IPS-NIHi7 (cell line): ENCODE measurements around the gene FXYD4.

Experiments
- DNase-seq: peaks from one replicate; pipeline ENCODE4 v3.0.0; 2012; ENCODE audit warnings: mixed read lengths; ENCODE audit errors: extremely low spot score

Gene FXYD4

GRCh38 chr10:43395571-43396060 is 24.2 kb downstream of the FXYD4 start:
- no peak for DNase-seq

- peak; percentile 88 for DNase-seq
These were observed 24.9 kb downstream of the FXYD4 start for GRCh38 chr10:43396061-43396927.

DNA sequence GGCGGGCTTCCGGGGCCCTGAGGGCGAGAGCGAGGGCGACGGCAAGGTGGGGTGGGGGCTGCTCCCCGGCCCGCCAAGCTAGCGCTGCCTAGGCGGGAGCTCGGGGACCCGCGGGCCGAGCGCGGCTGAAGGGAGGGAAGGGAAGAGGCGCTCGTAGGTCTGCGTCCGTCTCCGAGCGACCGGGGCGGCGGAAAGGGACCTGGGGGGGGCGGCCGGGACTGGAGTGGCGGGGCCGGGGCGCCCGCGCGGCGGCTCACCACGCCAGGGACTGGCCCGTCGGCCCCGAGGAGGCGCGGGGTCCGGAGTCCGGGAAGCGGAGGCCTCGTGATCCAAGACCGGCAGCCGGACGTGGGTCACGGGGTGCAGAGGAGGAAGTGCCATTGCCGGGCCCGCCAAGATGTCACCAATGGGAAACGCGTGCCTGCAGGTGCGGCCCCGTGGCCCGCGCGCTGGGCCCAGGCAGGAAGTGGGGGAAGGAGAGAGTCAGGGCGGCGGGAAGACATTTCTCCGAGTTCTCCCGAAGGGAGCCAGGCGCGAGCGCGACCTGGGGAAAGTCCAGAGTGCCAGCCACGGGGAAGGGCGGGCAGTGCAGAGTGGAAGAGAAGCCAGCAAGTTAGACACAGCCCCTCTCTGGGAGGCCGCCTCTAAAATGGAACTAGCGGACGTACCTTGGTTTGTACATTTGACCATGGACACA is 25.6 kb downstream of the FXYD4 start:
- peak; percentile 82 for DNase-seq

- no peak for DNase-seq
These were observed 27.5 kb downstream of the FXYD4 start for GRCh38 chr10:43398939-43399319.

DNA sequence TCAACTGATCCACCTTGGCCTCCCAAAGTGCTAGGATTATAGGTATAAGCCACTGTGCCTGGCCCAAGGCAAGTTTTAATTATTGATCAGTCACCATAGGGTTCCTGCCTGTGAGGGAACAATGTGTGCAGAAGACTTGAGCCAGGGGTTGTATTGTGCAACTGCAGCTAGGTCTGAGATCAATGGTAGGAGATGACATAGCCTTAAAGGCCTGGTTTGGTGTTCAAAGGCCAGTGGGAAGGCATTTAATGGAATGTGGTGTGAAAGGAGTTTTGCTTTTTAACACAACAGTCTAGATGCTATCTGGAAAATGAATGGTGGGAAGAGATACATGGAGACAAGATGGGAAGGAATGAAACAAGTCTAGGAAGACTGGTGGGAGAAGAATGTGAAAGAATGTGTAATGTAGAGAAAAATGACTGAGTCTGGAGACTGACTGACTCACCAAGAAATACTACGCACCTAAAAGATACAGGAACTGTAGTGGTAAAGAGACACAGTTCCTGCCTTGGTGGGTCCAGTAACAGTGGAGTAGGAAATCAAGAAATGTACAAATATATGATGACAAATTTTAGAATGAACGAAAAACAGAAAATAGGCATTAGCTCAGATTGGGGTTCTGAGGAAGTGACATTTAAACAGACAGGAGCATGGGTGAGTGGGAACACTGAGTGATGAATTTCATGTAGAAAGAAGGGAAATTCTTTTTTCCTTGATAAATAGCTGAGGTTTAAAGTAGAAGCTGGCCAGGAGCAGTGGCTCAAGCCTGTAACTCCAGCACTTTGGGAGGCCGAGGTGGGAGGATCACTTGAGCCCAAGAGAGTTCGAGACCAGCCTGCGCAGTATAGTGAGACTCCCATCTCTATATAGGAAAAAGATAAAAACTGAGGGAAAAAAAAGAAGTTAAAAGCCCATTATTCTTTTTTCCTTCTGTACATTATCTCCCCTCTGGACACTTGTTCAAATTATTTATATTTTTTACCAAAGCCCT is 28.2 kb downstream of the FXYD4 start:
- DNase-seq, result no peak

DNA sequence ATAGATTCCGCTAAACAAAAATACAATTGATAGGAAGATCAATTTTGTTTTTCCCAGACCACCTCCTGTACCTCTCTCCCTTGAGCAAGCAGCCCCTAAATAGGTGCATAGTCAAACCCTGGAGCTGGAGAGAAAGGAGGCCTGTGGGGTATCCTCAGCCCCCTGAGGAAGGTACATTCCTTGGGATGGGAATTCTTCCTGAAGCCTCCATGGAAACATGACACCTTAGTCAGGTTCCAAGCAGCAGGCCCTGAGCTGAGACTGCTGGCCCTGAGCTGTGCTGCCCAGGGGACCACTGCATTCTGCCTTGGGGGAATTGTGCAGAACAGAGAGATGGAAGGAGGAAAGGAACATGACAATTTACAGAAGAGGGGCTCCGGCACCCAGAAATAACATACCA is 30.2 kb downstream of the FXYD4 start:
- DNase-seq, result peak; percentile 67

GRCh38 chr10:43402176-43402575 is 30.7 kb downstream of the FXYD4 start:
- no peak for DNase-seq

DNA sequence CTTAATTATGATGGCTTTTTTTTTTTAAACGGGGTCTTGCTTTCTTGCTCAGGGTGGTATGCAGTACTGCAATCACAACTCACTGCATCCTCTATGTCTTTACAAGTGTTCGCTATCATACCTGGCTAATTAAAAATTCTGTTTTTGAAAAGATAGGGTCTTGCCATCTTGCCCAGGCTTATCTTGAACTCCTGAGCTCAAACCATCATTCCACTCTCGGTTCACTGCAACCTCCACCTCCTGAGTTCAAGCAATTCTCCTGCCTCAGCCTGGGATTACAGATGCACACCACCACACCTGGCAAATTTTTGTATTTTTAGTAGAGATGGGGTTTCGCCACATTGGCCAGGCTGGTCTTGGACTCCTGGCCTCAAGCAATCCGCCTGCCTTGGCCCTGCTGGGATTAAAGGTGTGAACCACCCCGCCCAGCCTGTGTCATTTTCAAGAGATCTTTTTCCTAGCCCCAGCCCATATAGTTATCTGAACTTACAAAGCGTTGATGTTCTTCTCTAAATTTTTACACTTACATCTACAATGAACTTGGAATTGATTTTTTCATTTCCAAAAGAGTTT is 31.5 kb downstream of the FXYD4 start:
- DNase-seq, result no peak

- no peak for DNase-seq
These were observed 32.7 kb downstream of the FXYD4 start for GRCh38 chr10:43403911-43404703.

- no peak for DNase-seq
These were observed 33.3 kb downstream of the FXYD4 start for GRCh38 chr10:43404704-43405084.

DNA sequence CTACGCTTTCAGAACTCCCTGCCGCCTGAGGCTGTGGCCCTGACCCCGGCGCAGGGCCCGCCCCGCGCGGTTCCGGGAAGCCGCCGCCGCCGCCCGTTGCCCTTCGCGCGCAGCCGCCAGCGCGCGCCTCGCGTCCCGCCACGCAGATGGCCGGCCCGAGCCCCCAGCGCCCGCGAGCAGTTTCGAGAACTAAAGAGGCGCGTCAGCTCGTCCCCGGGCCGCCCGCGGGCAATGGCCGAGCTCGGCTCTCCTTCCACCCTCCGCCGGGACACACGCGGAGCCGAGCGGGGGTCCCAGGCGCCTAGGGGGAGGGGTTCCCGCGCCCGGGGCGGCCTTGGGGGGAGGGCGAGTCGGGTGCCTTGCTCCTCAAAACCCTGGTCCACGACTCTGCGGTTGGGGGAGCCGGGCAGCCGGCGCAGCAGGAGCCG is 35.7 kb downstream of the FXYD4 start:
- no peak for DNase-seq

GRCh38 chr10:43407576-43408330 is 36.3 kb downstream of the FXYD4 start:
- DNase-seq, result peak; percentile 66

DNA sequence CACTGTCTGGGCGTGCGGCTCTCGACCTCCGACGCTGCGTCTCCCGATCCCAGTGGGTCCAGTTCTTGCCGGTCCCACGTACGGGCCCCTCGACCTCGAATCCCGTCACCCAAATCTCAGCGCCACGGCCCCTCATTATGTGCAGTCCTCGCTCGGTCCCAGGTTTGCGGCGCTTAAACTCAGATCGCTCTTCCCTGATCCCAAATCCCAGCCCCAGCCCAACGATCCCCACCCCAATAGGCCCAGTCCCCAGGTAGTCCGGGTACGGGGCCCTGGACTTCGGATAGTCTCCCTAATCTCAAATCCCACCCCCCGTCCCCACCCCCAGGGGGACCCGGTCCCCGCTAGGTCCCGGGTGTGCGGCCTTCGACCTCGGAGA is 36.9 kb downstream of the FXYD4 start:
- DNase-seq, result no peak

- peak; percentile 84 for DNase-seq
These were observed 37.4 kb downstream of the FXYD4 start, which contains the start of gene HNRNPF for GRCh38 chr10:43408710-43409384. TSS of gene HNRNPF (minus strand) at chr10:43409186. CDS start at chr10:43387884, 21,302 bp downstream.

DNA sequence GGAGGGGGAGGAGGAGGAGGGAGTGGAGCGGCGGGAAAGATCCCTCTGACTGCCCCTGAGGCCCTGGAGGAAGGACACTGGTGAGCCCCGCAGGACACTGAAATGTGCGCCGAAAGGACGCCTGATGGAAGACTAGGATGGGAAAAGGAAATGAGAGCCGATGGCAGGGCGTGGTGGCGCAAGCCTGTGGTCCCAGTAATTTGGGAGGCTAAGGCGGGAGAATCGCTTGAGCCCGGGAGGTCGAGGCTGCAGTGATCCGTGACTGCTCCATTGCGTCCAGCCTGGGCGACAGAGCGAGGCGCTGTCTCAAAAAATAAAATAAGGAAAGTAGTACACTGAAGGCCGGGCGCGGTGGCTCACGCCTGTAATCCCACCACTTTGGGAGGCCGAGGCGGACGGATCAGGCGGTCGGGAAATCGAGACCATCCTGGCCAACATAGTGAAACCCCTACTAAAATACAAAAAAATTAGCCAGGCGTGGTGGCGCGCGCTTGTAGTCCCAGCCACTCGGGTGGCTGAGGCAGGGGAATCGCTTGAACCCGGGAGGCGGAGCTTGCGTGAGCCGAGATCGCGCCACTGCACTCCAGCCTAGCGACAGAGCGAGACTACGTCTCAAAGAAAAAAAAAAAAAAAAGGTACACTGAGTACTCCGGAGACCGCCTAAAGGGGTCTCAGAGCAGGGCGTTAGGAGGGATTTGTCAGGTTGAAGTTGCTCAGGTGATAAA is 38.1 kb downstream of the FXYD4 start:
- no peak for DNase-seq

GRCh38 chr10:43410345-43410744 is 38.9 kb downstream of the FXYD4 start:
- DNase-seq, result no peak

- DNase-seq, result no peak
These were observed 40.1 kb downstream of the FXYD4 start for GRCh38 chr10:43411536-43411935.

- DNase-seq, result no peak
These were observed 44.1 kb downstream of the FXYD4 start for GRCh38 chr10:43415544-43415943.
